Vagina (tissue), 2 donors: Measurements from ENCODE around the gene ZNF787. TPM values are rescaled to one million over a fixed set of nuclear protein-coding genes. Genes with fewer than 3 reads are reported as not detected.

ENCODE experiments used
- DNase-seq, 2 donors: peaks; one replicate each; pipeline ENCODE4 v3.0.0-alpha.2; 2017; ENCODE audit errors: extremely low spot score in 2 of 2
- H3K27ac ChIP-seq: fragments of 200-600 bp; sonication (generic); one replicate; pipeline ENCODE4 v1.5.1; 2019
- H3K27me3 ChIP-seq: fragments of 200-600 bp; sonication (generic); one replicate; pipeline ENCODE4 v1.5.1; 2019
- H3K36me3 ChIP-seq, 2 donors: fragments of 200-600 bp; sonication (generic); one replicate each; pipeline ENCODE4 v1.5.1; 2017 to 2019
- H3K4me1 ChIP-seq: fragments of 200-600 bp; sonication (generic); one replicate; pipeline ENCODE4 v1.5.1; 2019
- H3K4me3 ChIP-seq, 2 donors: fragments of 200-600 bp; sonication (generic); 1 replicate in 1 of 2; 2 replicates in 1 of 2; pipeline ENCODE4 v1.5.1; 2016 to 2019
- H3K9me3 ChIP-seq: fragments of 200-600 bp; sonication (generic); one replicate; pipeline ENCODE4 v1.5.1; 2019
- POLR2A ChIP-seq, 2 donors: fragments of 450-650 bp; IDR thresholded peaks; one replicate each; pipeline ENCODE4 v1.6.1; 2017; ENCODE audit warnings: antibody characterized with exemption in 2 of 2, mild to moderate bottlenecking in 2 of 2, moderate library complexity in 2 of 2
- POLR2AphosphoS5 ChIP-seq, 2 donors: sonication (generic); formaldehyde crosslinking; IDR thresholded peaks; one replicate each; pipeline ENCODE4 v1.9.0; 2017; ENCODE audit warnings: antibody characterized with exemption in 2 of 2, mild to moderate bottlenecking in 2 of 2, low read depth in 1 of 2; ENCODE audit not compliant: insufficient read depth in 1 of 2
- intact Hi-C: fragments of 100-400 bp; cut with DNase I; formaldehyde crosslinking; loops from one replicate; pipeline ENCODE4 v1.15.1; 2023
- total RNA-seq: library from RNA; depleted of rRNA; stranded (reverse); fragments of >200 nt; gene quantifications from one replicate; pipeline ENCODE4 v1.2.3, GENCODE V29; 2016
- TF ChIP-seq, protein P1 (sequence below), 3 experiments: fragments of 450-650 bp in 2 of 3; fragments of 200-600 bp in 1 of 3; sonication (generic) in 1 of 3; IDR thresholded peaks; one replicate each; pipeline ENCODE4 v1.5.1; 2017 to 2019; ENCODE audit warnings: antibody characterized with exemption in 3 of 3, mild to moderate bottlenecking in 2 of 3, moderate library complexity in 2 of 3

The ZNF787 gene
- total RNA-seq, 1 donor from 2014 or later = 13.5 TPM

DNA sequence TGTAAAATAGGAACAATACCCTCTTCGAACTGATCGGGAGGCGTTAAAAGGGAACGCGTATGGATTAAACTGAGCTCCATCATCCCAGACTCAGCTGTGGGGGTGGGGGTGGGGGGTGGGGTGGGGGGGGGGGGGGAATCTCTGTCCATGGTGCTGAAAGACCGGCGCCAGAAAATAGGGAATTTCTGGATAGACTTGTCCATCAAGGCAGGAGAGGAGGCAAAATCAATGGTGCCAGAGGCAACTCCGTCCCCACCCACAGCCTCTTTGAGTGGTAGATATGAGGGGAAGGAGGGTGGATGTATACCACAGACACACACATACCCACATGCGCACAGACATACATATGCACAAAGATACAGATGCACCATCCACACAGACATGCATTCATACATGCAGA is 37.4 kb downstream of the ZNF787 start:
- intact Hi-C loops = no loop called here
- H3K27ac ChIP-seq = no peak overlapping the region
- TF ChIP-seq, protein P1, sequence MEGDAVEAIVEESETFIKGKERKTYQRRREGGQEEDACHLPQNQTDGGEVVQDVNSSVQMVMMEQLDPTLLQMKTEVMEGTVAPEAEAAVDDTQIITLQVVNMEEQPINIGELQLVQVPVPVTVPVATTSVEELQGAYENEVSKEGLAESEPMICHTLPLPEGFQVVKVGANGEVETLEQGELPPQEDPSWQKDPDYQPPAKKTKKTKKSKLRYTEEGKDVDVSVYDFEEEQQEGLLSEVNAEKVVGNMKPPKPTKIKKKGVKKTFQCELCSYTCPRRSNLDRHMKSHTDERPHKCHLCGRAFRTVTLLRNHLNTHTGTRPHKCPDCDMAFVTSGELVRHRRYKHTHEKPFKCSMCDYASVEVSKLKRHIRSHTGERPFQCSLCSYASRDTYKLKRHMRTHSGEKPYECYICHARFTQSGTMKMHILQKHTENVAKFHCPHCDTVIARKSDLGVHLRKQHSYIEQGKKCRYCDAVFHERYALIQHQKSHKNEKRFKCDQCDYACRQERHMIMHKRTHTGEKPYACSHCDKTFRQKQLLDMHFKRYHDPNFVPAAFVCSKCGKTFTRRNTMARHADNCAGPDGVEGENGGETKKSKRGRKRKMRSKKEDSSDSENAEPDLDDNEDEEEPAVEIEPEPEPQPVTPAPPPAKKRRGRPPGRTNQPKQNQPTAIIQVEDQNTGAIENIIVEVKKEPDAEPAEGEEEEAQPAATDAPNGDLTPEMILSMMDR (IDR thresholded peaks at IDR 0.05) = no peak
- TF ChIP-seq POLR2AphosphoS5 (IDR thresholded peaks at IDR 0.05; ENCODE audit: insufficient read depth in 1 of 2, low read depth in 1 of 2) (no peak), POLR2A (IDR thresholded peaks at IDR 0.05) (no peak)
- no peaks in the 10 kb centered on the region for H3K9me3 ChIP-seq
- no peak for DNase-seq
- no peaks in the 10 kb centered on the region for H3K27me3 ChIP-seq
- no peak overlapping the region for H3K4me3 ChIP-seq
- peaks cover 0 to 3% of the 10 kb centered on the region in 2 donors for H3K36me3 ChIP-seq
- peaks cover 10% of the 10 kb centered on the region for H3K4me1 ChIP-seq

DNA sequence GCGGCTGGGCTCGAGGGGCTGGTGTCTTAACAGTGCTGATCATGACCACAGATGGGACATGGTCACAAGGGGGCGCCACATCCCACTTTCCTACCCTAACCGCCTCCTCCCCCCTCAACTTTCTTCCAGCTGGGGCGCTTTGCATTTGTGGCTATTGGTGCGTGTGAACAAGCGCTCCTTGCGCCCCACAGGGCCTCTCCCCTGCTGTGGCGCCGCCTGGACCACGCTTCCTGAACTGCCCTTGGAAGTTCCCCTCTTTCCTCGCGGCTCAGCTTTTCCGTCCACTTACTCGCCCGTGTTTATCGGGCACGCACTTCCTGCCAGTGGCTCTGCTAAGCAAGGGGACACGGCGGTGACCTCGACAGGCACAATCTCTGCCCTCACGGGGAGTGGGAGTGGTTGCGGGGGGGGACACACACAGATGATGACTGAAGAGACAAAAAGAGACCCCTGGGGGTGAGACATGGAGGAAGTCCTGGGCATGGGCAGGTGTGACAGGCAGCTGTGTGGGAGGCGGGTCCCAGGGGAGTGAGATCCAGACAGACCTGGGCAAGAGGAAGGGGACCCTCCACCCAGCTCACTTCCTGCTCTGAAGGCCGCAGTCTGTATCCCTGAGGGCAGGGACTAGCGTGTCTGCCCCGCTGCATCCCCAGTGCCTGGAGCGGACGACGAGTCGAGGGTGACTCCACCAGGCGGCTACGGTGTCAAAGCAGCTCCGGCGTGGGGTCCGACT is 40.3 kb downstream of the ZNF787 start:
- H3K27ac ChIP-seq = no peak overlapping the region
- peaks cover 10% of the 10 kb centered on the region for H3K4me1 ChIP-seq
- intact Hi-C loops = no loop called here

DNA sequence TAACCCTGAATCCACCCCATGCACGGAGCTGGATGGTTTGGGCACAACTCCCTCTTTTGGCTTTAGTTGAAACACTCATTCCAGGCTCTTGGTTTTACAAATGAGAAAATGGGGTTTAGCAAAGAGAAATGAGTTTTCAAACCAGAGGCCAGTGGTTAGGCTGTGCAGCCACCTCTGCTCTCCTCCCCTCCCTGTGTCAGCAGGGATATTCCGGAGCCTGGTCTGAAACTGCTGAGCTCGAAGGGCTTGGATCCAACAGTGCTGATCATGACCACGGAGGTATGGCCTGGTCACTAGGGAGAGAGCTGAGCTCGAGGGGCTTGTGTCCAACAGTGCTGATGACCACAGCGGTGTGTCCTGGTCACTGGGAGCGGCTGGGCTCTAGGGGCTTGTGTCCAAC is 41.5 kb downstream of the ZNF787 start:
- intact Hi-C loops = no loop called here
- Histone ChIP-seq H3K27ac (no peak overlapping the region), H3K4me1 (peaks cover 10% of the 10 kb centered on the region), H3K27me3 (no peaks in the 10 kb centered on the region), H3K9me3 (no peaks in the 10 kb centered on the region), H3K4me3 (no peak overlapping the region), H3K36me3 (no peaks in the 10 kb centered on the region)
- no peak for TF ChIP-seq POLR2A (IDR thresholded peaks at IDR 0.05)
- no peak for TF ChIP-seq POLR2AphosphoS5 (IDR thresholded peaks at IDR 0.05; ENCODE audit: insufficient read depth in 1 of 2, low read depth in 1 of 2)
- TF ChIP-seq, protein P1 (IDR thresholded peaks at IDR 0.05) = no peak
- DNase-seq = no peak

More for the DNA sequence above, 40.3 kb downstream of the ZNF787 start:
- TF ChIP-seq POLR2A (IDR thresholded peaks at IDR 0.05) (no peak), POLR2AphosphoS5 (IDR thresholded peaks at IDR 0.05; ENCODE audit: insufficient read depth in 1 of 2, low read depth in 1 of 2) (peak in 1 of 2 donors; percentile 8)
- TF ChIP-seq, protein P1 (IDR thresholded peaks at IDR 0.05) = peak in 2 of 3 experiments; percentile 22 to 41
- no peaks in the 10 kb centered on the region for H3K27me3 ChIP-seq
- H3K9me3 ChIP-seq = no peaks in the 10 kb centered on the region
- no peaks in the 10 kb centered on the region for H3K36me3 ChIP-seq
- no peak for DNase-seq
- peak overlapping the region; percentile 38 to 39 for H3K4me3 ChIP-seq

DNA sequence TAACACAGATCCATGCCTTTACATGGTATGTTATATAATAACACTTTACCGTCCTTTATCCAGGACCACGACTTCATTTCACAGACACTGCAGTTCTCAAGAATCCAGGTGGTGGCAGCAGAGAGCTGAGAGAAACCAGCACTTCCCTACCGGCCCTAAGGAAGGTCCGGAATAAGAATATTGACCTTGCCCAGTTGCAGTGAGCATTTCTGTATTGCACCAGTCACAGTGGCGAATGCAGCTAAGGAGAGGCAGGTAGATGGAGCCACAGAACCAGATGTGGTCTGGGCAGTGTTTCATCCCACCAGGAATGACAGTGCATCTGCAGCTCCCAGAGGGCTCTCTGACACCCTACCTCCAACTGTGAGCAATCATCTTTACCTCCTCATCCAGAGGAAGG is 44.6 kb downstream of the ZNF787 start:
- TF ChIP-seq POLR2A (IDR thresholded peaks at IDR 0.05) (no peak), POLR2AphosphoS5 (IDR thresholded peaks at IDR 0.05; ENCODE audit: insufficient read depth in 1 of 2, low read depth in 1 of 2) (no peak)
- TF ChIP-seq, protein P1 (IDR thresholded peaks at IDR 0.05) = peak; percentile 59 to 76 (median 73)
- Histone ChIP-seq H3K27me3 (no peaks in the 10 kb centered on the region), H3K4me1 (peaks cover 10% of the 10 kb centered on the region), H3K36me3 (no peaks in the 10 kb centered on the region), H3K9me3 (no peaks in the 10 kb centered on the region), H3K4me3 (no peak overlapping the region), H3K27ac (no peak overlapping the region)
- intact Hi-C loops = no loop called here
- no peak for DNase-seq

DNA sequence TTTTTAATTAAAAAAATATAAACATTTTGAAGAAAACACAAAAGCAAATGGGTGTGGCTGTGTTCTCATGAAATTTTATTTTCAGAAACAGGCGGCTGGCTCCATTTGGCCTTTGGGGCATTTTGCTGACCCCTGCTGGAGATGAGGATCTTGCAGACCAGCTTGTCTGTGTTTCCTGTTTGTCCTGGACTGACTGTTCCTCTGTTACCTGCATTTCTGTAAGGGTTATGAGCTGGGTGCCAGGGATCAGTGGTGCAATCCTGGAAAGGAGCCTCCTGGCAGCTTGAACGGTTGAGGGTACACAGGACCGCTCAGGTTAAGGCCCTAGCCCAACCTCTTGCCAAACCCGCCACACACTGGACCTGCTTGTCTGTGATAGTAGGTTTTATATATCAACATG is 49.9 kb downstream of the ZNF787 start:
- Histone ChIP-seq H3K4me3 (no peak overlapping the region), H3K9me3 (no peaks in the 10 kb centered on the region), H3K36me3 (no peaks in the 10 kb centered on the region), H3K27me3 (no peaks in the 10 kb centered on the region), H3K27ac (no peak overlapping the region), H3K4me1 (peaks cover 6% of the 10 kb centered on the region)
- no peak for DNase-seq
- TF ChIP-seq POLR2AphosphoS5 (IDR thresholded peaks at IDR 0.05; ENCODE audit: insufficient read depth in 1 of 2, low read depth in 1 of 2) = no peak
- TF ChIP-seq POLR2A (IDR thresholded peaks at IDR 0.05) = no peak
- intact Hi-C loops = no loop called here
